NT2/D1 (cell line): ENCODE results near the gene CBR3.

Experiments
- DNase-seq: peaks from one replicate; pipeline ENCODE4 v3.0.0-alpha.2; 2011; ENCODE audit warnings: low read depth, low spot score
- H3K27me3 ChIP-seq: 2 replicates; pipeline ENCODE4 v1.6.0; 2011; ENCODE audit warnings: mild to moderate bottlenecking; ENCODE audit not compliant: insufficient read length, insufficient read depth
- H3K36me3 ChIP-seq: 2 replicates; pipeline ENCODE4 v1.6.1; 2011; ENCODE audit warnings: mild to moderate bottlenecking, low read length, mixed read lengths; ENCODE audit not compliant: insufficient read depth, insufficient read length
- H3K4me1 ChIP-seq: 2 replicates; pipeline ENCODE4 v1.5.1; 2011; ENCODE audit not compliant: insufficient read depth, insufficient read length
- H3K4me3 ChIP-seq: 2 replicates; pipeline ENCODE4 v1.5.1; 2011; ENCODE audit warnings: low read depth; ENCODE audit not compliant: insufficient read length
- H3K9ac ChIP-seq: 2 replicates; pipeline ENCODE4 v1.6.0; 2011; ENCODE audit warnings: low read depth; ENCODE audit not compliant: insufficient read length
- H3K9me3 ChIP-seq: 2 replicates; pipeline ENCODE4 v1.5.1; 2011; ENCODE audit warnings: mild to moderate bottlenecking, low read length; ENCODE audit not compliant: insufficient read depth
- SUZ12 ChIP-seq: IDR thresholded peaks from 2 replicates; pipeline ENCODE4 v1.6.1; 2011; ENCODE audit not compliant: insufficient read length, insufficient read depth; ENCODE audit errors: extremely low read depth
- YY1 ChIP-seq: IDR thresholded peaks from 2 replicates; pipeline ENCODE4 v1.6.1; 2011; ENCODE audit not compliant: insufficient read length, insufficient read depth
- ZNF274 ChIP-seq: IDR thresholded peaks from 2 replicates; pipeline ENCODE4 v1.6.1; 2011; ENCODE audit warnings: mild to moderate bottlenecking, low read depth, low read length

The CBR3 gene

GRCh38 chr21:36134803-36135390, at the start of gene CBR3:
TSS of gene CBR3 (plus strand) at chr21:36135079. CDS start at chr21:36135193, 114 bp downstream.
- H3K4me3 ChIP-seq, result peak within 1 kb of the TSS; percentile 77
- H3K36me3 ChIP-seq, result no peaks in the 10 kb centered on the region
- DNase-seq, result no peak
- H3K27me3 ChIP-seq, result peaks cover 50% of the 10 kb centered on the region
- peak within 1 kb of the TSS; percentile 53 for H3K9ac ChIP-seq
- TF ChIP-seq YY1, result no peak
- TF ChIP-seq SUZ12, result peak; percentile 12
- TF ChIP-seq ZNF274, result no peak
- H3K4me1 ChIP-seq, result peaks cover 2% of the 10 kb centered on the region
- H3K9me3 ChIP-seq, result no peaks in the 10 kb centered on the region

GRCh38 chr21:36087362-36088138, 47.3 kb upstream of the CBR3 start:
- peak; percentile 33 for DNase-seq
- H3K36me3 ChIP-seq, result no peaks in the 10 kb centered on the region
- H3K27me3 ChIP-seq, result no peaks in the 10 kb centered on the region
- H3K9me3 ChIP-seq, result peaks cover 2% of the 10 kb centered on the region; the same call in 1 of the 2 replicates
- no peak overlapping the region for H3K9ac ChIP-seq
- no peak for TF ChIP-seq SUZ12
- TF ChIP-seq YY1, result no peak
- TF ChIP-seq ZNF274, result no peak
- H3K4me1 ChIP-seq, result no peaks in the 10 kb centered on the region
- H3K4me3 ChIP-seq, result no peak overlapping the region

- TF ChIP-seq YY1 (no peak), ZNF274 (no peak), SUZ12 (no peak)
- H3K4me3 ChIP-seq, result no peak overlapping the region
- H3K9me3 ChIP-seq, result peaks cover 26% of the 10 kb centered on the region
- H3K36me3 ChIP-seq, result no peaks in the 10 kb centered on the region
- no peak overlapping the region for H3K9ac ChIP-seq
- DNase-seq, result no peak
- H3K27me3 ChIP-seq, result no peaks in the 10 kb centered on the region
- no peaks in the 10 kb centered on the region for H3K4me1 ChIP-seq
Observed at GRCh38 chr21:36089946-36090345, 44.9 kb upstream of the CBR3 start.

- no peak for DNase-seq
- no peak overlapping the region for H3K9ac ChIP-seq
- H3K9me3 ChIP-seq, result peaks cover 40% of the 10 kb centered on the region
- TF ChIP-seq ZNF274, result no peak
- no peak for TF ChIP-seq YY1
- no peak for TF ChIP-seq SUZ12
- H3K27me3 ChIP-seq, result no peaks in the 10 kb centered on the region
- no peaks in the 10 kb centered on the region for H3K4me1 ChIP-seq
- no peaks in the 10 kb centered on the region for H3K36me3 ChIP-seq
- H3K4me3 ChIP-seq, result no peak overlapping the region
Observed at GRCh38 chr21:36092681-36093080, 42.2 kb upstream of the CBR3 start.

GRCh38 chr21:36093512-36093911, 41.4 kb upstream of the CBR3 start:
- no peaks in the 10 kb centered on the region for H3K27me3 ChIP-seq
- H3K4me3 ChIP-seq, result no peak overlapping the region
- no peaks in the 10 kb centered on the region for H3K36me3 ChIP-seq
- TF ChIP-seq SUZ12, result no peak
- TF ChIP-seq ZNF274, result no peak
- DNase-seq, result no peak
- H3K9ac ChIP-seq, result no peak overlapping the region
- H3K9me3 ChIP-seq, result peaks cover 48% of the 10 kb centered on the region
- H3K4me1 ChIP-seq, result peaks cover 3% of the 10 kb centered on the region

GRCh38 chr21:36096398-36097290, 38.2 kb upstream of the CBR3 start:
- Histone ChIP-seq H3K4me3 (no peak overlapping the region), H3K36me3 (no peaks in the 10 kb centered on the region), H3K9me3 (peaks cover 67% of the 10 kb centered on the region), H3K9ac (no peak overlapping the region), H3K4me1 (peaks cover 7% of the 10 kb centered on the region), H3K27me3 (no peaks in the 10 kb centered on the region)
- peak; percentile 80 for DNase-seq
- TF ChIP-seq ZNF274, result no peak
- TF ChIP-seq YY1, result no peak
- no peak for TF ChIP-seq SUZ12
